ENCODE results near the gene EMILIN1.

DNA sequence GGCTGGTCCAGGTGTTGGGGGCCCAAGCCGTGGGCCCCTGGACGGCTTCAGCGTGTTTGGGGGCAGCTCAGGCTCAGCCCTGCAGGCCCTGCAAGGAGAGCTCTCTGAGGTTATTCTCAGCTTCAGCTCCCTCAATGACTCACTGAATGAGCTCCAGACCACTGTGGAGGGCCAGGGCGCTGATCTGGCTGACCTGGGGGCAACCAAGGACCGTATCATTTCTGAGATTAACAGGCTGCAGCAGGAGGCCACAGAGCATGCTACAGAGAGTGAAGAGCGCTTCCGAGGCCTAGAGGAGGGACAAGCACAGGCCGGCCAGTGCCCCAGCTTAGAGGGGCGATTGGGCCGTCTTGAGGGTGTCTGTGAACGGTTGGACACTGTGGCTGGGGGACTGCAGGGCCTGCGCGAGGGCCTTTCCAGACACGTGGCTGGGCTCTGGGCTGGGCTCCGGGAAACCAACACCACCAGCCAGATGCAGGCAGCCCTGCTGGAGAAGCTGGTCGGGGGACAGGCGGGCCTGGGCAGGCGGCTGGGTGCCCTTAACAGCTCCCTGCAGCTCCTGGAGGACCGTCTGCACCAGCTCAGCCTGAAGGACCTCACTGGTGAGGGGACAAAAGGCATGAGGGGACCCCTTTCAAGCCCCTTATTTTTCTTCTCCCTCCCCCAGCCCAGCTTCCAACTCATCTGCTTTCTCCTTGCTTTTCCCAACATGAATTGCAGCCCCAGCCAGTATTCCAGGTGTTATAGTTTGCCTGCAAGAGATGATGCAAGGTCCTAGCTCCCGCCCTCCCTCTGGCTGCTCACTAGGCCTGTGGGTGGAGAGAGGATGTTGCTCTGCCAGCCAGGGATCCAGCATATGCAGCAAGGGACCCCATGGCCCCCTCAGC lies 5.2 kb downstream of the EMILIN1 start:
- no peak for TF ChIP-seq EZH2 (IDR thresholded peaks at IDR 0.05; ENCODE audit: insufficient read depth, low read length)
- TF ChIP-seq CTCF (IDR thresholded peaks at IDR 0.05; ENCODE audit: insufficient read depth, low read depth, low read length) = no peak

All from astrocyte (in vitro differentiated cells and primary cell).